ENCODE data around the gene NRCAM.
"Not testable (repeated sequence)": the region's sequence is repeated elsewhere in the genome, so short reads cannot be mapped to it uniquely, and the experiment has no call there.

DNA sequence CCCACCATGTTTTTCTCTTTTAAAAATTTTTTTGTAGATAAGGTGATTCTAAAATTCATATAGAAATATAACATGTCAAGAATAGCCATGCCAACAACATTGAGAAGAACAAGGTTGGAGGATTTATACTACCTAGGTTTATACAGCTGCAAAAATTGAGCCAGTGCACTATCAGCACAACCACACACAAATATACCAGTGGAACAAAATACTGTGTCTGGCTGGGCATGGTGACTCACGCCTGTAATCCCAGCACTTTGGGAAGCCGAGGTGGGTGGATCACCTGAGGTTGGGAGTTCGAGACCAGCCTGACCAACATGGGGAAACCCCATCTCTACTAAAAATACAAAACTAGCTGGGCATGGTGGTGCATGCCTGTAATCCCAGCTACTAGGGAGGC lies 48.3 kb upstream of the NRCAM start:
- TF ChIP-seq, protein P1, sequence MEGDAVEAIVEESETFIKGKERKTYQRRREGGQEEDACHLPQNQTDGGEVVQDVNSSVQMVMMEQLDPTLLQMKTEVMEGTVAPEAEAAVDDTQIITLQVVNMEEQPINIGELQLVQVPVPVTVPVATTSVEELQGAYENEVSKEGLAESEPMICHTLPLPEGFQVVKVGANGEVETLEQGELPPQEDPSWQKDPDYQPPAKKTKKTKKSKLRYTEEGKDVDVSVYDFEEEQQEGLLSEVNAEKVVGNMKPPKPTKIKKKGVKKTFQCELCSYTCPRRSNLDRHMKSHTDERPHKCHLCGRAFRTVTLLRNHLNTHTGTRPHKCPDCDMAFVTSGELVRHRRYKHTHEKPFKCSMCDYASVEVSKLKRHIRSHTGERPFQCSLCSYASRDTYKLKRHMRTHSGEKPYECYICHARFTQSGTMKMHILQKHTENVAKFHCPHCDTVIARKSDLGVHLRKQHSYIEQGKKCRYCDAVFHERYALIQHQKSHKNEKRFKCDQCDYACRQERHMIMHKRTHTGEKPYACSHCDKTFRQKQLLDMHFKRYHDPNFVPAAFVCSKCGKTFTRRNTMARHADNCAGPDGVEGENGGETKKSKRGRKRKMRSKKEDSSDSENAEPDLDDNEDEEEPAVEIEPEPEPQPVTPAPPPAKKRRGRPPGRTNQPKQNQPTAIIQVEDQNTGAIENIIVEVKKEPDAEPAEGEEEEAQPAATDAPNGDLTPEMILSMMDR (conservative IDR thresholded peaks at IDR 0.05) = not testable (repeated sequence)
- TF ChIP-seq ZFX (IDR thresholded peaks at IDR 0.05) = not testable (repeated sequence)

All from C4-2B (cell line).